NCI-H1105 (cell line): ENCODE results near the gene AEBP1.
A peak's percentile ranks its signal among the peaks of the same experiment; 100 is the strongest.

Experiments used
- DNase-seq: peaks from one replicate; lab custom pipeline; 2025; lab: John Stamatoyannopoulos, UW

Gene AEBP1

DNA sequence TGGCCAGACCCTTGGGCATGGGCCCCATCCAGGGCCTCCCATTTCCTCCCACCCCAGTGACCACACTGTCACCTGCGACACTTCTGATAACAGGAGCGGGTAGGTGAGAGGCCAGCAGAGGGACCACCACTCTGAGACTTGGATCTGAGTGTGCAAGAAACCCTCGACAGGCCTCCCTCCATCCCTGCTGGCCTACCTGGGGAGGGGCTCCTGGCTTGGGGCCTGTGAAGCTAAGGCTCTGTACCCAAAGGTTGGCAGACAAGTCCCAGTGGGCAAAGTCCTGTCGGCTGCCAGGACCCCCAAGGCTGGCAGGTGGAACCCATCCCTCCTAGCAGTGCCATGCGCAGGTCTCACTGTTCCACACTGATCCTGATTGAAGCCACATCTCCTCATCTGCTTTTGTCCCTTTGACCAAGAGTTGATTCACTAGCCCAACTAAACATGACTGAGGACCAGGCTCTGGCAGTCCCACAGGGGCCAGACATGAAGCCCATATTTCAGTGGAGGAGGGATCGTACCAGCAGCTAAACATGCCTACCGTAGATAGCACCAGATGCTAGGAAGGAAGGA, 37.6 kb upstream of the AEBP1 start:
- DNase-seq = no peak

DNA sequence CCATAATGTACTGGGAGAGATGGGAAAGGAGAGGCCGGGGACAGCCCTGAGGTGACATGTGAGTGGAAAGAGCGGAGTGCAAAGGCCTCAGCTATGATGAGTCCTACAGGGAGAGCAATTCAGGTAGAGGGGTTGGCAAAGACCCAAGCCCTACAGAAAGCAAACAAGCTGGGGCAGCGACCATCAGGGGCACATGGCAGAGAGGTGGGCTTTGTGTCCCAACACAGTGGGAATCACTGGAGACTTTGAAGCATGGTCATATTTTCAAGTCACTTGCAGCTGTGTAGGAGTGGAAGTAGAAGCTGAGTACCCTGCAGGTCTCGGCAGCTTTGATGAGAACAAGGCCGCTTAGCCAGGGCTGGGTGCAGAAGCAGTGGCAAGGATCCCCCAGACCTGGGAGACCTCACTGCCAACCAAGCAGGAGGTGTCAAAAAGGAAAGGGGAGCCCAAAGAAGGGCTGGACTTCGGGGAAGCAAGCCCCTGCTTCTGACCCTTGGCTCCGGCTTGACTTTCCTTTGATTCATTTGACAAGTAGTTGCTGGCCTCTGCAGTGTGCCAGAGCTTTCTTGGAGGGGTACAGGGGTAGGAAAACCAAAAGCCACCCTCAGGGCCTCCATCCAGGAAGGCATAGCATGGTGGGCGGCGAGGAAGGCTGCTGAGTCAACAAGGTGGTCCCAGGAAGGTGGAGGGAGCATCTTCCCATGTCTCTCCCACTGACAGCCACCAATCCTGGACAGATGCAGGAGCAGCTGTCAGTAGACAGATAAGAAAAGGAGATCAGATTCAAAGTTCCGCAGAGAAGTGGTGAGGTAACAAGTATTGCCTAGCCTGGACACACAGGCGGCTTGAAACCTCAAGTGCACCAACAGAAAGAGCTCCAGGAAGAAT, 36.8 kb upstream of the AEBP1 start:
- DNase-seq = no peak

DNA sequence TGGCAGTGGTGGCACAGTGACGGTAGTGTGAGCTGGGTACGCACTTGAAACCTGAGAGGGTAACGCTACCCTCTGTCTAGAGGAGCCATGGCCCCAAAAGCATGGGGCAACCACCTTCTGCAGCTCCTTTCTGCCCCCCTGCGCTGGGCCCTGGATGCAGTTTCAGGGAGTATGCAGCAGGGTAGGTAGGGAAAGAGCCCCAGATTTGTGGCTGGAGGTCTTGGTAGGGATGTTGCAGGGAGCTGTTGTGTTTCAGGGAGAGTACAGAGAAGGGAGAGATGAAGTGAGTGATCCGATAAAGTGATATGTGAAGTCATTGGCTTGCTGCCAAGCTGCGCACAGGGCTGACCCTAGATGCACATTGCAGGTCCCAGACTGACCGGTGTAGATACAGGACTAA, 36.1 kb upstream of the AEBP1 start:
- no peak for DNase-seq

DNA sequence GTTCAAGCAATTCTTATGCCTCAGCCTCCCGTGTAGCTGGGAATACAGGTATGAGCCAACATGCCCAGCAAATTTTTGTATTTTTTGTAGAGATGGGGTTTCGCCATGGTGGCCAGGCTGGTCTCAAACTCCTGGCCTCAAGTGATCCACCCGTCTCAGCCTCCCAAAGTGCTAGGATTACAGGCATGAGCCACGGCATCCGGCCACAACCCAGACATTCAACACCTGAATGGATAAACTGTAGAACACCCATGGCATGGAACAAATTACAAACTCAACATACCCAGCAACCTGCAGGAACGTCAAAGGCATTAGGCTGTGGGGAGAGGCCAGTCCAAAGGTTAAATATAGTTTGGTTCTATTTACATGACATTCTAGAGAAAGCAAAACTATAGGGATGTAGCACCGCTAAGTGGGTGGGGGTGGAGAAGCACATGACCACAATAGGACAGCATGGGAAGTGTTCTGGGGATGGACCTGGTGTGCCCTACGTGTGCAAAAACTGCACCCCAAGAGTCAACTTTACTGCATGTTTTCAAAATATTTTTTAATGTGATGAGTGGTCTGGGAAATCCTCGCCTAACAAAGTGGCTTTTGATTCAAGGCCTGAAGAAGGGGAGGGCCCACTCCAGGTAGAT, 32.3 kb upstream of the AEBP1 start:
- no peak for DNase-seq

DNA sequence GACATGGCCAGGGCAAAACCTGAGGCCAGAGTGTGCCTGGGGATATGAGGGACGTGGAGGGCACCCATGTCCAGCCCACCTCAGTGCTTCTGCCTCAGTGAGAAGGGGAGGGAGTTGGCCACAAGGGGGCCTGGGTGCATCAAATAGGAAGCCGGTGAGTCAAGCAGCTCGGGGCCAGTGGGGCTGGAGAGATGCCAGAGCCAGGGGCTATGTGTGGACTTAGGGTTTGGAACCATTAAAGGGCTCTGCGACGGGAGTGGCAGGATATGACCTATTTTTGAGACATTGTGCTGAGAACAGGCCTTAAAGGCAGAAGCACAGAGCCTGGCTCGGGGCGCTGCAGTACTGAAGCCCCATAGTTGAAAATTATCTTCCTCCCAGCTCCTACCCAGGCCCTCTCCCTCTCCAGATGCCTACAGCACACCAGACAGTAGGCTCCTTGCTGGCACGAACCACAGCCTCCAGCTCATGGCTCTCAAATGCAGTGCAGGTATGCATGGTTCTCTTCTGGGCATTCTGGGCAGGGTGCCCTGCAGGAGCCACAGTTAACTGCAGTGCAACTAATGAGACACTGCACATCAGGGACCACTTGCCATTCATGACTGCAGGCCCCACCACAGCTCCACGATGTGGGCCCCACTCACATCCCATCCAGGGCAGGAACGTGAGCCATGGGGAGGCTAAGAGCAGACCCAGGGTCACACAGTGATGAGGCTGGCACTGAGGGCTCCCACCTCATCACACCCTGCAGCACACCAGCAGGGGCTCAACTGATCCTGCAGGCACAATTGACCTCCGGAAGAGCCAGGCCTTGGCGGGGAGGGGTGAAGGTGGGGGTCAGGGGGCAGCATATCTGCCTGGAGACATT, 31.5 kb upstream of the AEBP1 start:
- peak; percentile 43 for DNase-seq

DNA sequence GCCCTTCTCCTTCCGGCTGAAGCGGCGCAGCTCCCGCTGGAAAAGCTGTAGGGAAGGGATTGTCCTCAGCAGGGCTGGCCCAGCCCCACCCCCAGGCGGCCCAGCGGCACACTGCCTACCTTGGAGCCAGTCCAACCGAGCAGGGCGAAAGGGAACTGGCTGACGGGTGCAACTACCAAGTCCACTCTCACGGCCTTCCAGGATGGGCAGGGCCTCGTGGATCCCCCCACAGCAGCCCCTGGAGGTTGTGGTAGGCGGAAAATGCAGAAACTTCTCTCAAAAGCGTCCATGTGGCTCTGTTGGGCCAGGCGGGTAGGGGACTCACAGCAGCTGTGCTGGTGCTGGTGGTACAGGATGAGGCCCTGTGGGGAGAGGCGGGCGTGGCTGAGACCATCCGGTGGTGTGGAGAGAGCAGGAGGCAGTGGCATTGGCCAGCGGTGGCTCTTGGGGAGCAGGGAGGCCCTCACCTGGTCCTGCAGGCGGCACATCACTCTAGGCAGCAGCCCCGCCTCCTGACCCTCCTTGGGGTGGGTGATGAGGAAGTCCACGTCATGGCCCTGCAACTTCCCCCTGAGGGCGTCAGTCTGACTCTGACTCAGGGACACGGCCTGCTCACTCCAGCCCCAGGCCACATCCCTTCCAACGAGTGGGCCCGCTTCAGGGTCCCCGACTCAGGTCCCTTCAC, 30.3 kb upstream of the AEBP1 start:
- DNase-seq = no peak

DNA sequence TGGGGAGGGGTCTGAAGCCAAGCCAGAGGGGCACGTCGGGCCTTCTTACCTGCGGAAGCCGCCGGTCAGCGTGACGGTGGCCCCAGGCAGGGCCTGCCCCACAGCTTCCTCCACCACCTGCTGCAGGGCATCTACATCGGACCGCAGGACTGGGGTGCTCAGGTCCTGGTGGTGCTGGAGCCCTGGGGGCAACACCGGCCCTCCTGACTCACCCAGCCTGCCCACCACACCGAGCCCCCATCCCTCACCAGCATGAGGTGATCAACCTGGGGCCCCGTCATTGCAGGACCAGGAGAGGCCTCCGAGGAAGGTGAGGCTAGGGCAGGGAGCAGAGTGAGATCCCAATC, 29.8 kb upstream of the AEBP1 start:
- no peak for DNase-seq

DNA sequence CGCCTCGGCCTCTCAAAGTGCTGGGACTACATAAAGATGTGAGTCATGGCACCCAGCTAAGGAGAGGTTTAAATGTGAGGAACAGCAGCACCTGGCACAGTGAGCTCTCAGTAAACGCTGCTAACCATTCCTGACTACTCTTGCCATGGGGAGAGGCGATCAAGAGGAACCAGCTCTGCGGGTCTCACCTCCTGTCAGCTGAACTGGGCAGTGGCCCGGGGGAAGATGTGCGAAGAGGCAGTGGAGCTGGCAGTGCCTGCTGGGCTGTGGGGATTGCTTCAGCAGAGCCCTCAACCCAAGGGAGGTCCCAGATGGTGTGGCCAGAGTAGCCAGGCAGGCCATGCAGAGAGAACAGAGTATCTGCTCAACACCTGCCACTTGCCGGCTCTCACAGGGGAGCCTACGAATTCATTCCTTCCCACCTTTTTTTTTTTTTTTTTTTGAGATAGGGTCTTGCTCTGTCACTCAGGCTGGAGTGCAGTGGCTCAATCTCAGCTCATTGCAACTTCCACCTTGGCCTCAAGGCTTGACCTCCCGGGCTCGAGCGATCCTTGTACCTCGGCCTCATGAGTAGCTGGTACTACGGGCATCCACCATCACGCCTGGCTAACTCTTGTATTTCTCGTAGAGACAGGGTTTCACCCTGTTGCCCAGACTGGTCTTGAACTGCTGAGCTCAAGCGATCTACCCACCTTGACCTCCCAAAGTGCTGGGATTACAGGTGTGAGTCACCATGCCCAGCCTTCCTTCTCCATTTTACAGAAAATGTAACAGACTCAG, 28.7 kb upstream of the AEBP1 start:
- DNase-seq = no peak

DNA sequence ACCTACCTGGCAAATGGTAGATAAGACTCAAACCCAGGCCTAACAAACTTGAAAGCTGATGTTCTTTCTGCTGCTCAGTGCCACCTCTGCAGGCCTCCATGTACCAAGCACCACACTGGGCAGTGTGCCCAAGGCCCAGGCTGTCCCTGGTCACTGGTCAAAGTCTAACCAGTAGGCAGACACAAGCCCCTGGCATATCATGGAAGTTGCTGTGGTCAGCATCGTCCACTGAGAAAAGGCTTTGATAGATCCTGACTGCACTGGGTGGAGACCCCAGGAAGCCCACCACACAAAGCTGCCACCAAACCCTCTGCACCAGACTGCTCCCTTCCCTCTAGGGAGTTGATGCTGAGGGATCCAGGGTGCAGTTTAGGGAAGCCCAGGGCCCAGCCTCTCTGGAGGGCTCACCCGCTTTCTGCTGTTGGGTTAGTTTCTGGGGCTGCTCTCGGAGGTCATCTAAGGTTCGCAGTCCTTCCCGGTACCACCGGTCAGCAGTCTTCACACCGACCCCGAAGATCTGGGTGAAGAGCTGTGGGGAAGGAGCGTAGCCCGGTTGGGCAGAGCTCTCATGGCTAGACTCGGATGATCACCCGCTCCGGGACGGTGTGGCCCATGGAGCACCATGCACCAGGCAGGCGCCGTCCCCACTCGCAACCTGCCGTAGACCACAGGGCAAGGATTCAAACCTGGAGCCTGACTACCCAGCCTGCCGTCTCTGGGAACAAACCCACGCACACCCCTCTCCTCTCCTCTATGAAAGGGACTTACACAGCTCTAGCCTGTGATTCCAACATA, 27.8 kb upstream of the AEBP1 start:
- DNase-seq = no peak

DNA sequence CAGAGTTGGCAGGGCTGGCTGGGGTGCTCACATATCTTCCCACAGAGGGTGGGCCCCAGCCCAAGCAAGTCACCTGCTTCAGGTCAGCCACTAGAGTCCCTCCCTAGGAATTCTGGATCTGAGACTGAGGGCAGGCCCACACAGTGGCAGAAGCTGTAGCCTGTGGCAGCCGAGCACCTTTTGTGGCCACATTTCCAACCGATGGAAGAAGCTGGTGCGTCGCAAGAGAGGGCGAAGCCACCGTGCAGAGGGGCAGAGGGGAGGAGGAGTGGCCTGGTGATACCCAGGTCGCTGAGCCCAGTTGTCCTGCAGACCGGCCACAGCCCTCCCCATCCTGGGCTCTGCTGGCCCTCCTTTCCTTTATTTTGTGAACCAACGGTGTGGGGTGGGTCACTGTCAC, 27.1 kb upstream of the AEBP1 start:
- no peak for DNase-seq

DNA sequence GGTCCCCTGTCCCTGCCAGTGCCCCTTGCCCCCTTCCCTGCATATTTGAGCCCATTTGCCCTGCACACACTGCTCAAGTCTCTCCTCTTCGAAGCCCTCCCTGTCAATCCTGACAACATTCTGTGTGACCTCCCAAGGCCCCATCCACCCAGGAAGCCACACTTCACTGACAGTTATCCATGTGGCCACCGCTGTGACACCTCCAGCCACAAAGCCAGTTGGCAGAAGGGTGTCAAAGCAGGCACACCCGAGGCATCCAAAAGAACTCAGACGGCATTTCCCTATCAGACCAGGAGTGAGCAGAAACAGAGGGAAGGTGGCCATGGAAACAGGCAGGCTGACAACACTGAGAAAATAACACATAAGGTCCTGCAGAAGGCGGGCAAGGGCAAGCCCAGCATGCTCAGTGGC, 26.5 kb upstream of the AEBP1 start:
- no peak for DNase-seq

DNA sequence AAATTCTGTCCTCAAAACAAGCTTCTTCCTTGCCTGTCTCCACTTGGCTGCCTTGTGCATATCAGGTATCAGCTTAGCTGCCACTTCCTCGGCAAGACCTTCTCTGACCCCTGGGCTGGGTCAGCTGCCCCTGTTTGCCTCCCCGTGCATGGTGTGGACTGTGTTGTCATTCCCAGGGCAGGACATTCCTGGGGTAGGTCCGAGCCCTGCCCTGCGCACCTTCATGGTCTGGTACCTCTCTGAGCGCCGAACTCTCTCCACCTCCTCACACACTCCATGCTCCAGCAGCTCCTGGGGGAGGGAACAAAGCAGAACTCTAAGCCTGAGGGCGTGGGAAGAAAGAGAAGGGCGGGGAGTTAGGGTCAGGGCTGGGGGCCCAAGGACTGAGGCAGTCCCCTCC, 25.6 kb upstream of the AEBP1 start:
- DNase-seq = no peak

DNA sequence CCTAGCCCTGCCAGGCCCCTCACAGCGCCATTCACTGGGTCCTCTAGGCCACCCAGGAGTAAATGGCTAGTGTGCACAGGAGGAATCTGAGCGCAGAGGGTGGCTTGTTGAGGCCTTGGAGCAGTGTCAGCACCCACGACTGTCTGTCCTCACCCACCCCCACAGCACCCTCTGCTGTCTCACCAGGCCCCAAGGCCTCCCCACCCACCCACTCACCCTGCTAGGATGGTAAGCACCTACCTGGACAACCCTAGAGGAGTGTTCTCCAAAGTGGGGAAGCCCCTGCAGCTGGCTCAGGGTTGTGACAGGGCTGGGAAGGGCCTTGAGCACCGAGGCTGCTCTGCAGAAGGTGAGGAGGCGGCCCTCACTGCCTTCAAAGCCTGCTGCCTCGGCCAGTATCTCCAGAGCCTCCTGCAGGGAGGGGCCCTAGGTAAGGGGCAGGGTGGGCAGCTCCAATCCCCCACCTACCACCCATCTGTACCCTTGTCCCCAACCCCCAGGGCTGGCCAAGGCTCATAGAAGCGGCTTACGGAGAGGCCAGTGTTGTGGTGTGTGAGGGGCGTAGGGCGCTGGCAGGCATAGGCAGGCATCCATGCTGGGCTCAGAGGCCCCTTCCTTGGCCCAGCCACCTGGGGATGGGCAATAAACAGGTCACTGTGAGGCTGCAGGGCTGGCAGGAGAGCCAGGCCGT, 24.7 kb upstream of the AEBP1 start:
- no peak for DNase-seq

DNA sequence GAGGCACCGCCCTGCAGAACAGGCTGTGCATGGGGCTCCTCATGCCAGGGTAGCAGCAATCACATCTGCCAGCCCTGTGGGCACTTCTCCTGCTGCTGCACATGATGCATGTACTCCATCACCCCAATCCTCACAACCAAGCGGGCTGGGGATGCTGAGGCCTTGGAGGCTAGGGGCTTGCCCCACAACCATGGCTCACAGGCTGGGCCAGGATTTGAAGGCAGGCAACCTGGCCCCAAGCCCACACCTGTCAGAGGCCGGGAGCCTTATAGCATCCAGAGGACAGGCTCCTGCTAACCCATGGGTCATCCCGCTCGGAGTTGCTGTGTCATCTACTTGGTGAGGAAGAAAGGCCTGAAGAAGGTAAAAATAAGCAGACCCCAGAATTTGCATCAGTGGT, 24.0 kb upstream of the AEBP1 start:
- DNase-seq = no peak

DNA sequence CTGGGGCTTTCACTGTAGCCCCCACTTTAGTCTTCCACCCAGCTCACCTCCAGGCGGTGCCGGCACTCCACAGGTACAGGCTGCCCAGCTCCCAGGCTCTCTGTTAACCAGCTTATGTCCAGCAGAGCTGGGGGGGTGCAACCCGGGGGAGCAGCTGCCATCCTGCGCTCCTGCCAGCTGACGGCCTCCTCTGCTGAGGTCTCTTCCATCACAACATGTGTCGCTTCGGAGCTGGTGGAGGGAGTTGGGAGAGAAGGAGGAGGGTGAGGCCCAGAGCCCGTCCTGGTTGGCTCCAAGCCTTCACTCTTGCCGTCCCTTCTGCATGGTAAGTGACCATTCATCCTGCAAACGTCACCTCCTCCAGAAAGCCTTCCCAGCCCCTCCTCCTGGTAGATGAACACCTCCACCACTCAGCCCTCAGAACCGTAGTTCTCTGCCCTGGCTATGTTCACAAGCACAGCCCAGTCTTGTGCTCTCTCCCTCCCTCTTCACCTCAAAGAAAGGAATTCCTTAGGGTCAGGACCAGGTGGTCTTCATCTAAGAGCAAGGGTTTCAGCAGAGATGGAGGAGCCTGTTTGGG, 23.4 kb upstream of the AEBP1 start:
- no peak for DNase-seq

DNA sequence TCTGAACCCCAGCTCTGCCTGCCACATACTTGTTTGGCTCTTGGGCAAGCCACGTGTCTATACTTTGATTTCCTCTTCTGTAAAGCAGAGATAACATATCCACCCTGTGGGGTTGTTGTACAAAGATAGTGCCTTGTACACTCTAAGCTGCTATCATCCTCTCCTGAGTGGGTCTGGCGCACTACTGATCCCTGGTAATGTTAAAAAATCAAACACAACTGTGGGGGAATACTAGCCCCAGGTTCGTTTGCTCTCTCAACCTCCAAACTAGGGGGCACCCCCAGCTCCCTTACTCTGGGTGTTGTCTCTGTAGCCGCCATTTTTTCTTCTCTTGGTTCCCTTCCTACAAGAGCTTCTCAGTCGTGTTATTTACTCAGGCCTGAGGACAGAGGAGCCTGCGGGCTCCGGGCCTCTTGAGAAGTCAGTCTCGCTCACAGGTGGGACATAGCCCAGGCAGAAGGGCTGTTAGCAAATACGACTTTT, 22.8 kb upstream of the AEBP1 start:
- no peak for DNase-seq

DNA sequence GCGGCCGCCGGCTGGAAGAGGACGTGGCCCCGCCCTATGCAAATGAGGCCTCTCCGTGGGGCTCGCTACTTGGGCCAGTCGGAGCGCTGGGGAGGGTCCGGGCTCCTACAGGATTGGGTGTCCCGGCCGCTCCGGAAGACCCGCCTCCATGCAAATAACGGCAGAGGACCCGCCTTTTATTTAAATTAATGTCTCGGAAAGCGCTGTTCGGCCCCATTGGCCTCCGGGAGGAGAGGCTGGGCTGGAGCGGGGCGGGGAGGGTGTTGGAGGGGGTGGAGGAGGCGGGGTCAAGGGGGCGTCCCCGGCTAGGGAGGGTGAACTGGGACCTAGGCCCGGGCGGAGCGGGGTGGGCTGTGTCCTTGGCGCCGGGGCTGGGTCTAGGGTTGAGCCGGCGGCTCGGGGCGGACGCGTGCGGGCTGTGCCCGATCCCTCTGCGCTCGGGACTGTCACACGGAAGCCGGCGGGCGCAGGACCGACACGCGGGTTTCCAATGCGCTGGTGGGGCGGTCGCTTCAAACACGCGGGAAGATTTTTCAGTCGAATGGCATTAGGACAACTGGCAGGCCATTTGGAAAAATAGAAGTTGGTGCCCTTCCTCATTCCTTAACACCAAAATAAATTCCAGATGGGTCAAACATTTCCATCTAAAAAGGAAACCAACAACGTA, 21.5 kb upstream of the AEBP1 start:
- DNase-seq = peak; percentile 98

DNA sequence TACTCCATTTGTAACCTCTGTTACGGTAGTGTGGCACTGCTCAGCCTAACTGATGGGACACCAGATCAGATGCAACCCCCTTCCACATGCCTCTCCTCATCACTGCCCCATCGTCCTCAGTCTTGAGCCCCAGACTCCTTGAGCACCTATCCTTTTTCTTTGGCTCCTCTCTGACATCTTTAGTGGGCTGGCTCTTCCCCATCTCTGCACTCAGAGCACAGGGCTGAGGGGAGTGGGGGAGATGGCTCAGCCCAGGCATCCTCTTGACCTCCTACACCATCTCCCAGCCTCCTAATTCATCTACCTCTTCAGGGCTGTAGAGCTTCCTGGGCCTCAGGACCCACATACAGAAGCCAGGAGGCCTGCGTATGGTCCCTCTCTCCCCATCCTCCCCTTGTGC, 20.3 kb upstream of the AEBP1 start:
- no peak for DNase-seq

DNA sequence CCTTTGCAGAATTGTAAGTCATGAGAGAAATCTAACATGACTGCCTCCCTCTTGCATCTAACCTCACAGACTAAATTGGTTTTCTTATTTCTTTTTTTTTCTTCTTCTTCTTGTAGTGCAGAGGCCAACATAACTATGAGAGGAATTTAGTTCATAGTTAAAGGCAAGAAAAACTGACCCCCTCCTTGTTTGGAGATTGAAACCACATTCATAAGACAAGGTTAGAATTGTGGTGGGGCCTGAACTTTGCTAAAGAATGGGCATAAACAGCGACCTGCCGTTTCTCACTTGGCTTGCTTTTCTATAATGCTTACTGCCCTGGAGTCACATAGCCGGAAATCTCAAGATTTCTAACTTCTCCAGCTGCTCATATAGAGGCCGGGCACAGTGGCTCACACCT, 19.4 kb upstream of the AEBP1 start:
- no peak for DNase-seq
